ENCODE results near the gene CTNNA2. TPM values are rescaled to one million over a fixed set of nuclear protein-coding genes. Genes with fewer than 3 reads are reported as not detected.

CTNNA2 gene
- polyA plus RNA-seq, 1 experiment = not detected

DNA sequence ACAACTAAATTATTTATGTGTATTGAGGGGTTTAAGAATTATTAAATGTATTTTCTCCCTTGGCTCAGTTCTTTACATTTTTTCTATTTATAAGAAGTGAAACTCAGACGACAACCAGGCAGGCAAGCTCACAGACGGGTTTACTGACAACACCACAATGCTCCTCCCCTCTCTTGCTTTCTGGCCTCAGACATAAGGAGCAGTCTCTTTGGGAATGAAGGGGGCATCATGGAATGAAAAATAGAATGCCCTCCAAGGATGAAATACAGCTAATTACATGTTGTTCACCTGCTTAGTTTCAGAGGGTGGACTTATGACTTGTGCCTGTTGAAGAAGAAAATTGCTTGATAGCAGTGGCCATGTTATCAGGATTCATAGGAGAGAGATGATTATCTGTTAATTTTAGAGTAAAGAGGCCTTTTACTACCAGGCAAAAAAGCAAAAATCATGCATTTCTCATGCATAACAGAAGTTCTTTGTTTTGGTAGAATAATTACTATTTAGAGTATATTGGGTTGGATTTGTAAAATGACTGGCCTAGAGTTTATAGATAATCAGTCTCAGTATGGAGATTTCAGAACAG is 963.8 kb downstream of the CTNNA2 start:
- Histone ChIP-seq H3K27ac (ENCODE audit: low read depth, low read length) (no peak overlapping the region), H3K9me3 (ENCODE audit: control insufficient read depth, insufficient read depth, low read length) (no peaks in the 10 kb centered on the region), H3K27me3 (ENCODE audit: control insufficient read depth, insufficient read depth, low read length) (no peaks in the 10 kb centered on the region), H3K4me3 (ENCODE audit: low read depth, low read length) (no peak overlapping the region)
- ChIA-PET POLR2A (no interaction called here), CTCF (interaction anchor here (2.3 kb wide), 1 partner anchor 23 kb away, joined by 15 read pairs; no protein-coding TSS in a partner anchor)
- DNase-seq (ENCODE audit: low read depth, low spot score) = no peak
- TF ChIP-seq, protein P1, sequence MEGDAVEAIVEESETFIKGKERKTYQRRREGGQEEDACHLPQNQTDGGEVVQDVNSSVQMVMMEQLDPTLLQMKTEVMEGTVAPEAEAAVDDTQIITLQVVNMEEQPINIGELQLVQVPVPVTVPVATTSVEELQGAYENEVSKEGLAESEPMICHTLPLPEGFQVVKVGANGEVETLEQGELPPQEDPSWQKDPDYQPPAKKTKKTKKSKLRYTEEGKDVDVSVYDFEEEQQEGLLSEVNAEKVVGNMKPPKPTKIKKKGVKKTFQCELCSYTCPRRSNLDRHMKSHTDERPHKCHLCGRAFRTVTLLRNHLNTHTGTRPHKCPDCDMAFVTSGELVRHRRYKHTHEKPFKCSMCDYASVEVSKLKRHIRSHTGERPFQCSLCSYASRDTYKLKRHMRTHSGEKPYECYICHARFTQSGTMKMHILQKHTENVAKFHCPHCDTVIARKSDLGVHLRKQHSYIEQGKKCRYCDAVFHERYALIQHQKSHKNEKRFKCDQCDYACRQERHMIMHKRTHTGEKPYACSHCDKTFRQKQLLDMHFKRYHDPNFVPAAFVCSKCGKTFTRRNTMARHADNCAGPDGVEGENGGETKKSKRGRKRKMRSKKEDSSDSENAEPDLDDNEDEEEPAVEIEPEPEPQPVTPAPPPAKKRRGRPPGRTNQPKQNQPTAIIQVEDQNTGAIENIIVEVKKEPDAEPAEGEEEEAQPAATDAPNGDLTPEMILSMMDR (IDR thresholded peaks at IDR 0.05; ENCODE audit: low read depth, low read length) = no peak

DNA sequence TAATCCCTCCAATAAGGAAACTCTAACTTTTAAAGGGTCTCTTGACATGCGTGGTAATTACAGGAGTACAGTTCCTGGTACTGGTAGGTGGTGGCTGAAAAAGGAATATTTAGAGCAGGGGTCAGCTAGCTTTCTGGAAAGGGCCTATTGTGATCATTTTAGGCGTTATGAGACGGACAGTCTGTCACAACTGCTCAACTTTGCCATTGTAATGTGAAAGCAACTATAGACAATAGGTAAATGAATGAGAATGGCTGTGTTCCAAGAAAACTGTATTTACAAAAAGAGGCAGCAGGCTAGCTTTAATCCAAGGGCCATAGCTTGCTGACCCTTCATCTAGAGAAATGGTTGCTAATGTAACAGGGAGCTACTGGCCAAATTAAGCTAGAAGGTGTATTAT is 969.4 kb downstream of the CTNNA2 start:
- H3K27me3 ChIP-seq (ENCODE audit: control insufficient read depth, insufficient read depth, low read length) = no peaks in the 10 kb centered on the region

DNA sequence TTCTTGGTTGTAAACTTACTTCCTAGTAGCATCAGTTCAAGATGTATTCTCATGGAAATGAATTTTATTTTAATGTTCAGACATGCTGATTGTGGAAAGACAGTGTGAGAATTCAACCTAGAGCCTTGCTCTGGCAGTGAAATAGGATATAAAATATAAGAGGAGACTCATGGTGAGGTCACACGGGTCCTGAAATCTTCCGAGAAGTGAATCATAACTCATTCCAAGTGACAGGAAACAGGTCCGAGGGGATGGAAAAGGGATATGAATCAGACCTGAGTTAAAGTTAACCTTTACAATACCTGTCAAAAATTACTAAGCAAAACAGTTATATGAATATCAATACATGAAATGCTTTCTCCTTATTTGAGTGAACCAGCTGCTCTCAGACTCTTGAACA is 976.9 kb downstream of the CTNNA2 start:
- no peak for DNase-seq (ENCODE audit: low read depth, low spot score)
- no peaks in the 10 kb centered on the region for H3K27me3 ChIP-seq (ENCODE audit: control insufficient read depth, insufficient read depth, low read length)
- no peak overlapping the region for H3K4me3 ChIP-seq (ENCODE audit: low read depth, low read length)
- H3K27ac ChIP-seq (ENCODE audit: low read depth, low read length) = no peak overlapping the region
- ChIA-PET POLR2A (no interaction called here), CTCF (interaction anchor here (1.5 to 2.5 kb wide), 2 partner anchors 9 to 164 kb away, joined by 3 to 7 read pairs; no protein-coding TSS in a partner anchor)
- H3K9me3 ChIP-seq (ENCODE audit: control insufficient read depth, insufficient read depth, low read length) = no peaks in the 10 kb centered on the region
- TF ChIP-seq, protein P1 (IDR thresholded peaks at IDR 0.05; ENCODE audit: low read depth, low read length) = no peak

More for the DNA sequence above, 969.4 kb downstream of the CTNNA2 start:
- CTCF ChIA-PET = interaction anchor here (1.2 kb wide), 1 partner anchor 17 kb away, joined by 4 read pairs; no protein-coding TSS in a partner anchor
- TF ChIP-seq, protein P1 (IDR thresholded peaks at IDR 0.05; ENCODE audit: low read depth, low read length) = no peak
- H3K27ac ChIP-seq (ENCODE audit: low read depth, low read length) = no peak overlapping the region
- POLR2A ChIA-PET = no interaction called here
- no peaks in the 10 kb centered on the region for H3K9me3 ChIP-seq (ENCODE audit: control insufficient read depth, insufficient read depth, low read length)
- no peak overlapping the region for H3K4me3 ChIP-seq (ENCODE audit: low read depth, low read length)
- no peak for DNase-seq (ENCODE audit: low read depth, low spot score)

DNA sequence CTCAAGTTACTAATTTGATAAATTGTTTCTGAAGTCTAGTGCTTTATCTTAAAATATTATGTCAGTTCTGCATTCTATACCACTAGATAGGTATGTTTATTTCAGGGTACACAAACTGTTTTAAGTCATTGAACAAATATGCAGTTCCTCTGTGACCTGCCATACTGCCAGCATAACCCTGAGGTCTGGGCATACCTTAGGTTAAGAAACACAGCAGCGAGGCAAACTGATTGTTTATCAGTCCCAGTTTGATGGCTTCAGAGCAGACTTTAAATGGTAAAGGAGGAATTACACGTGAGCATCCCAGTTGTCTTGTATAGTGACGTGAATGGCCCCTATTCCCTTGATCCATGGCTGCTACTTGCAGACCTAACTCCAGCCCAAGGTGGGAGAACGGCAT is 978.1 kb downstream of the CTNNA2 start:
- ChIA-PET POLR2A (no interaction called here), CTCF (interaction anchor here (1.5 to 2.5 kb wide), 2 partner anchors 8 to 165 kb away, joined by 3 to 7 read pairs; no protein-coding TSS in a partner anchor)
- no peak overlapping the region for H3K27ac ChIP-seq (ENCODE audit: low read depth, low read length)
- H3K9me3 ChIP-seq (ENCODE audit: control insufficient read depth, insufficient read depth, low read length) = no peaks in the 10 kb centered on the region
- H3K27me3 ChIP-seq (ENCODE audit: control insufficient read depth, insufficient read depth, low read length) = no peaks in the 10 kb centered on the region
- no peak for DNase-seq (ENCODE audit: low read depth, low spot score)
- TF ChIP-seq, protein P1 (IDR thresholded peaks at IDR 0.05; ENCODE audit: low read depth, low read length) = no peak
- no peak overlapping the region for H3K4me3 ChIP-seq (ENCODE audit: low read depth, low read length)

DNA sequence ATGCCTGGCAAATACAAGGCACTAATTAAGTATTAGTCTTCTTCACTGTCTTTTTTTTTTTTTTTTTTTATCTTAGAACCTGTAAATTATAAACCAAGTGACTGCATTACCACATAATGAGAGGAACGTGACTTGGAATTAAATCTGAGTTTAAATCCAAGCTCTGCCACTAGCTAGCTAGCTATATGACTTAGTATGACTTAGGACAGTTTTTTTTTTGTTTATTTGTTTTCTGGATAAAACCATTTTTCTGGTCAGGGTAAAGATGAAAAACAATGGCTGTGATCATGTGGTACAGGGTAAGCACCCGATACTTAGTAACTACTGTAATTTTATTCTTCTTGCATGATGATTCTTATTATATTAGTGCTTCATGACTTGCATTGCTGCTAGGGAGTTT is 983.5 kb downstream of the CTNNA2 start:
- POLR2A ChIA-PET = interaction anchor here (0.7 kb wide), 1 partner anchor 783 kb away, joined by 8 read pairs; no protein-coding TSS in a partner anchor
- Histone ChIP-seq H3K27ac (ENCODE audit: low read depth, low read length) (no peak overlapping the region), H3K9me3 (ENCODE audit: control insufficient read depth, insufficient read depth, low read length) (no peaks in the 10 kb centered on the region), H3K4me3 (ENCODE audit: low read depth, low read length) (no peak overlapping the region), H3K27me3 (ENCODE audit: control insufficient read depth, insufficient read depth, low read length) (no peaks in the 10 kb centered on the region)
- DNase-seq (ENCODE audit: low read depth, low spot score) = no peak
- TF ChIP-seq, protein P1 (IDR thresholded peaks at IDR 0.05; ENCODE audit: low read depth, low read length) = no peak
- CTCF ChIA-PET = interaction anchor here (0.7 to 7.7 kb wide), 7 partner anchors 17 to 423 kb away, joined by 3 to 182 read pairs (median 4); no protein-coding TSS in a partner anchor
